Measurements from ENCODE around the gene THEMIS2. TPM values are rescaled to one million over a fixed set of nuclear protein-coding genes. Genes with fewer than 3 reads are reported as not detected.

THEMIS2 gene
- total and polyA plus RNA-seq, 2 of the 13 experiments (the other 11 are each of a cell fraction or from before 2014, with no cell fraction given): 0.38 to 1.5 TPM

DNA sequence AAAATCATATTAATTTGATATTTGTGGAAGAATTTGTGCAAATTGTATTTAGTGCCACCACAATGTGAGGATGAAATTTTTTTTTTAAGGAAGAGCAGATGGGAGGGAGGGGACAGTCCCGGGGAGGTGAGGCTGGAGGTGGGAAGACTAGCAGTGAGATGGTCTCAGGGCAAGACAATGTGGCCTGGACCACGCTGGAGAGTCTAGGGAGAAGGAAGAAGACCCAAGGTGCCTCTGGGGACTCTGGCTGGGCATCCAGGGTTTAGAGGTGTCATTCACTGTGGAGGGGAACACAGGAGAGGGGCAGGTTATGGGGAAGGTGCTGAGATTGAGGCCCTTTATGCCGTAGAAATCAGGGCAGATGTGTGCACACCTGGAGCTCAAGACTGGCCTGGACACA is 10.3 kb upstream of the THEMIS2 start (continued):
- TF ChIP-seq ZNF83 (CRISPR knock-in tag; IDR thresholded peaks at IDR 0.05; ENCODE audit: borderline replicate concordance): no peak
- TF ChIP-seq, protein P1, sequence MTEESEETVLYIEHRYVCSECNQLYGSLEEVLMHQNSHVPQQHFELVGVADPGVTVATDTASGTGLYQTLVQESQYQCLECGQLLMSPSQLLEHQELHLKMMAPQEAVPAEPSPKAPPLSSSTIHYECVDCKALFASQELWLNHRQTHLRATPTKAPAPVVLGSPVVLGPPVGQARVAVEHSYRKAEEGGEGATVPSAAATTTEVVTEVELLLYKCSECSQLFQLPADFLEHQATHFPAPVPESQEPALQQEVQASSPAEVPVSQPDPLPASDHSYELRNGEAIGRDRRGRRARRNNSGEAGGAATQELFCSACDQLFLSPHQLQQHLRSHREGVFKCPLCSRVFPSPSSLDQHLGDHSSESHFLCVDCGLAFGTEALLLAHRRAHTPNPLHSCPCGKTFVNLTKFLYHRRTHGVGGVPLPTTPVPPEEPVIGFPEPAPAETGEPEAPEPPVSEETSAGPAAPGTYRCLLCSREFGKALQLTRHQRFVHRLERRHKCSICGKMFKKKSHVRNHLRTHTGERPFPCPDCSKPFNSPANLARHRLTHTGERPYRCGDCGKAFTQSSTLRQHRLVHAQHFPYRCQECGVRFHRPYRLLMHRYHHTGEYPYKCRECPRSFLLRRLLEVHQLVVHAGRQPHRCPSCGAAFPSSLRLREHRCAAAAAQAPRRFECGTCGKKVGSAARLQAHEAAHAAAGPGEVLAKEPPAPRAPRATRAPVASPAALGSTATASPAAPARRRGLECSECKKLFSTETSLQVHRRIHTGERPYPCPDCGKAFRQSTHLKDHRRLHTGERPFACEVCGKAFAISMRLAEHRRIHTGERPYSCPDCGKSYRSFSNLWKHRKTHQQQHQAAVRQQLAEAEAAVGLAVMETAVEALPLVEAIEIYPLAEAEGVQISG (CRISPR knock-in tag; IDR thresholded peaks at IDR 0.05): no peak
- TF ChIP-seq, protein P2, sequence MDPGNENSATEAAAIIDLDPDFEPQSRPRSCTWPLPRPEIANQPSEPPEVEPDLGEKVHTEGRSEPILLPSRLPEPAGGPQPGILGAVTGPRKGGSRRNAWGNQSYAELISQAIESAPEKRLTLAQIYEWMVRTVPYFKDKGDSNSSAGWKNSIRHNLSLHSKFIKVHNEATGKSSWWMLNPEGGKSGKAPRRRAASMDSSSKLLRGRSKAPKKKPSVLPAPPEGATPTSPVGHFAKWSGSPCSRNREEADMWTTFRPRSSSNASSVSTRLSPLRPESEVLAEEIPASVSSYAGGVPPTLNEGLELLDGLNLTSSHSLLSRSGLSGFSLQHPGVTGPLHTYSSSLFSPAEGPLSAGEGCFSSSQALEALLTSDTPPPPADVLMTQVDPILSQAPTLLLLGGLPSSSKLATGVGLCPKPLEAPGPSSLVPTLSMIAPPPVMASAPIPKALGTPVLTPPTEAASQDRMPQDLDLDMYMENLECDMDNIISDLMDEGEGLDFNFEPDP (CRISPR knock-in tag; conservative IDR thresholded peaks at IDR 0.05): no peak
- TF ChIP-seq, protein P3, sequence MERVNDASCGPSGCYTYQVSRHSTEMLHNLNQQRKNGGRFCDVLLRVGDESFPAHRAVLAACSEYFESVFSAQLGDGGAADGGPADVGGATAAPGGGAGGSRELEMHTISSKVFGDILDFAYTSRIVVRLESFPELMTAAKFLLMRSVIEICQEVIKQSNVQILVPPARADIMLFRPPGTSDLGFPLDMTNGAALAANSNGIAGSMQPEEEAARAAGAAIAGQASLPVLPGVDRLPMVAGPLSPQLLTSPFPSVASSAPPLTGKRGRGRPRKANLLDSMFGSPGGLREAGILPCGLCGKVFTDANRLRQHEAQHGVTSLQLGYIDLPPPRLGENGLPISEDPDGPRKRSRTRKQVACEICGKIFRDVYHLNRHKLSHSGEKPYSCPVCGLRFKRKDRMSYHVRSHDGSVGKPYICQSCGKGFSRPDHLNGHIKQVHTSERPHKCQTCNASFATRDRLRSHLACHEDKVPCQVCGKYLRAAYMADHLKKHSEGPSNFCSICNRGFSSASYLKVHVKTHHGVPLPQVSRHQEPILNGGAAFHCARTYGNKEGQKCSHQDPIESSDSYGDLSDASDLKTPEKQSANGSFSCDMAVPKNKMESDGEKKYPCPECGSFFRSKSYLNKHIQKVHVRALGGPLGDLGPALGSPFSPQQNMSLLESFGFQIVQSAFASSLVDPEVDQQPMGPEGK (CRISPR knock-in tag; IDR thresholded peaks at IDR 0.05): no peak
- TF ChIP-seq ZSCAN21 (CRISPR knock-in tag; IDR thresholded peaks at IDR 0.05; ENCODE audit: borderline replicate concordance): no peak
- TF ChIP-seq, protein P4, sequence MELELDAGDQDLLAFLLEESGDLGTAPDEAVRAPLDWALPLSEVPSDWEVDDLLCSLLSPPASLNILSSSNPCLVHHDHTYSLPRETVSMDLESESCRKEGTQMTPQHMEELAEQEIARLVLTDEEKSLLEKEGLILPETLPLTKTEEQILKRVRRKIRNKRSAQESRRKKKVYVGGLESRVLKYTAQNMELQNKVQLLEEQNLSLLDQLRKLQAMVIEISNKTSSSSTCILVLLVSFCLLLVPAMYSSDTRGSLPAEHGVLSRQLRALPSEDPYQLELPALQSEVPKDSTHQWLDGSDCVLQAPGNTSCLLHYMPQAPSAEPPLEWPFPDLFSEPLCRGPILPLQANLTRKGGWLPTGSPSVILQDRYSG (CRISPR knock-in tag; IDR thresholded peaks at IDR 0.05): no peak
- TF ChIP-seq, protein P5, sequence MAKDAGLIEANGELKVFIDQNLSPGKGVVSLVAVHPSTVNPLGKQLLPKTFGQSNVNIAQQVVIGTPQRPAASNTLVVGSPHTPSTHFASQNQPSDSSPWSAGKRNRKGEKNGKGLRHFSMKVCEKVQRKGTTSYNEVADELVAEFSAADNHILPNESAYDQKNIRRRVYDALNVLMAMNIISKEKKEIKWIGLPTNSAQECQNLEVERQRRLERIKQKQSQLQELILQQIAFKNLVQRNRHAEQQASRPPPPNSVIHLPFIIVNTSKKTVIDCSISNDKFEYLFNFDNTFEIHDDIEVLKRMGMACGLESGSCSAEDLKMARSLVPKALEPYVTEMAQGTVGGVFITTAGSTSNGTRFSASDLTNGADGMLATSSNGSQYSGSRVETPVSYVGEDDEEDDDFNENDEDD (CRISPR knock-in tag; IDR thresholded peaks at IDR 0.05; ENCODE audit: borderline replicate concordance): no peak
- no peak for TF ChIP-seq KDM6A (CRISPR knock-in tag; IDR thresholded peaks at IDR 0.05; ENCODE audit: low read depth)

All from HepG2 (cell line).